GM10266 (cell line): ENCODE data around the gene ZNF516.

Experiments
- DNase-seq: peaks from one replicate; pipeline ENCODE4 v3.0.0; 2012; ENCODE audit errors: extremely low spot score
- TF ChIP-seq, protein P1 (sequence below): IDR thresholded peaks from 2 replicates; pipeline ENCODE4 v1.5.1; 2012; ENCODE audit warnings: mild to moderate bottlenecking, low read depth; ENCODE audit not compliant: control insufficient read depth, insufficient read depth; ENCODE audit errors: missing control alignments

ZNF516 gene

DNA sequence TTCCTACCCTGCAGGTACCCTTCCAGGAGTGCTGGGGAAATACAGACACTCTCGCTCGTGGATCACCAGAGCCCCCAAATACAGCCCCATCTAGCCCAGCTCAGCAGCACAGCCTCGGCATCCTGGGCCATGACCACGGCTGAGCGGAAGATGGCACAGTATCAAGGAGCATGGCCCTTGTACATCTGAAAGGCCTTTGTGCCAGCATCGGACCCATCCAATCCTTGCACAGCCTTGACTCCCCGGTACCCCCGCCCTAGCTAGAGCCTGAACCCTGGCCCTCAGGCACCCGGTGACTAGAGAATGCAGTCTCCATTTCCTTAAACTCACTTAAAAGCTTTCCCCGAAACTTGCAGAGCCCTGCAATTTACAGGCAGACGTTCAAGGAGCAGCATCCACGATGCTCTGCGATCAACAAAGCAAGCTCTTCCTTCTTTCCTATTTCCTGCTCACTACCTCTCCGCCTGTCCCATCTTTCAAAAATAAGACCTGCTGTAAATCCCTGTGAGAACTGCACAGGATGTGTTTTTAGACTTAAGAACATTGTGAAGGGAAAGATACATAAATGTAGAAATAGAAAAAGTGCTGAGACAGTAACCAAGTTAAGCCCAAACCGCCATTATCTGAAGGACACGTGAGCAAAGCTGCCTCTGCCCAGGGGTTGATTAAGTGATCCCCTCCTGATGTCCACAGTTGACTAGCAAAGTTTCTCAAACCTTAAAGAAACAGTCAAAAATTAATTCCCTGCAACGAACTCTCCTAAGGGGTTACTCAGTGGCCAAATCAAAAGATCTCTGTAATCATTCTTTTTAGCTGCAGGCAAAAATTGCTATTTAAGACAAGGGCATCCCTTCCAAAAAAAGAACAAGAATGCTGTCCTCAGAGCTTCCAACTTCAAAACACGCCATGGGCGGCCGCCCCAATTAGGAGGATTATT, 48.5 kb downstream of the ZNF516 start:
- DNase-seq = no peak

DNA sequence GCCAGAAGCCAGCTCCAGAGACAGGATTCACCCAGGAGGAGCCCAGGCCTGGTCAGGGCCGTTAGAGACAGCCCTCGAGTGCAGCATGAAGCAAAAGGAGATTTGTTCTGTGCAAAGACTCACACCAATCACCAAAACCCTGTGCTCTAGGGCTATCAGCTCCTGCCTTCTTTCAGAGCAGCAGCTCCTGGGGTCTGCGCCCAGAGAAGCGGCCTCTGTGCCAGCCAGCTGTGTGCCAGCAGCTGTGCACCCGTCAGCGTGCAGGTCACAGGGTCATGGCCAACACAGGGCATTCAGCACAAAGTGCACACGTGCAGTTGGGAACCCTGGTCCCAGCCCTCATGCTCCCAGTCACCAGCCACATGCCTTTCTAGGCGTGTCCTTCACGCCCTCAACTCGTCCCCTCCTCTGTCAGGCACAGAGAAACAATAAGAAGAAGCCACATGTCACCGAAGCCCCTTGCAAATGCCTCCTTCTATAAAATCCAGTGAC, 49.3 kb downstream of the ZNF516 start:
- DNase-seq = no peak
- TF ChIP-seq, protein P1, sequence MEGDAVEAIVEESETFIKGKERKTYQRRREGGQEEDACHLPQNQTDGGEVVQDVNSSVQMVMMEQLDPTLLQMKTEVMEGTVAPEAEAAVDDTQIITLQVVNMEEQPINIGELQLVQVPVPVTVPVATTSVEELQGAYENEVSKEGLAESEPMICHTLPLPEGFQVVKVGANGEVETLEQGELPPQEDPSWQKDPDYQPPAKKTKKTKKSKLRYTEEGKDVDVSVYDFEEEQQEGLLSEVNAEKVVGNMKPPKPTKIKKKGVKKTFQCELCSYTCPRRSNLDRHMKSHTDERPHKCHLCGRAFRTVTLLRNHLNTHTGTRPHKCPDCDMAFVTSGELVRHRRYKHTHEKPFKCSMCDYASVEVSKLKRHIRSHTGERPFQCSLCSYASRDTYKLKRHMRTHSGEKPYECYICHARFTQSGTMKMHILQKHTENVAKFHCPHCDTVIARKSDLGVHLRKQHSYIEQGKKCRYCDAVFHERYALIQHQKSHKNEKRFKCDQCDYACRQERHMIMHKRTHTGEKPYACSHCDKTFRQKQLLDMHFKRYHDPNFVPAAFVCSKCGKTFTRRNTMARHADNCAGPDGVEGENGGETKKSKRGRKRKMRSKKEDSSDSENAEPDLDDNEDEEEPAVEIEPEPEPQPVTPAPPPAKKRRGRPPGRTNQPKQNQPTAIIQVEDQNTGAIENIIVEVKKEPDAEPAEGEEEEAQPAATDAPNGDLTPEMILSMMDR = no peak

More for the DNA sequence above, 48.5 kb downstream of the ZNF516 start:
- TF ChIP-seq, protein P1 = no peak

DNA sequence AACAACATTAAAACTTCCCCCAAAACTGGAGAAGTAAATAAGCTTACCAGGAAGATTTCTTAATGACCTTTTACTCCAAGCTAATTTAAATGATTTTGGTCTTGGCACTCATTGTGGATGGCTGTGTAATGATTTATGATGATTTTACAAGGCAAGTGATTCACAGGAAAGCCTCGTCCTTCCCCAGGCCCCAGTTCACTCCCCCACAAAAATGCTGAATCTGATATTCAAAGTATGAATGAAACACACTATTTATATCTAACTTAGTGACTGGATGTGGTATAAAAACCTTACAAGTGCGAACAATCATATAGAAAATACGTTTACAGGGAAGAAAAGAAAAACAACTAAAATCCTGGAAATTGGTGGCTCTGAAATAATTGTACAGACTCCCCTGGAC, 49.8 kb downstream of the ZNF516 start:
- DNase-seq = no peak
- TF ChIP-seq, protein P1 = no peak

DNA sequence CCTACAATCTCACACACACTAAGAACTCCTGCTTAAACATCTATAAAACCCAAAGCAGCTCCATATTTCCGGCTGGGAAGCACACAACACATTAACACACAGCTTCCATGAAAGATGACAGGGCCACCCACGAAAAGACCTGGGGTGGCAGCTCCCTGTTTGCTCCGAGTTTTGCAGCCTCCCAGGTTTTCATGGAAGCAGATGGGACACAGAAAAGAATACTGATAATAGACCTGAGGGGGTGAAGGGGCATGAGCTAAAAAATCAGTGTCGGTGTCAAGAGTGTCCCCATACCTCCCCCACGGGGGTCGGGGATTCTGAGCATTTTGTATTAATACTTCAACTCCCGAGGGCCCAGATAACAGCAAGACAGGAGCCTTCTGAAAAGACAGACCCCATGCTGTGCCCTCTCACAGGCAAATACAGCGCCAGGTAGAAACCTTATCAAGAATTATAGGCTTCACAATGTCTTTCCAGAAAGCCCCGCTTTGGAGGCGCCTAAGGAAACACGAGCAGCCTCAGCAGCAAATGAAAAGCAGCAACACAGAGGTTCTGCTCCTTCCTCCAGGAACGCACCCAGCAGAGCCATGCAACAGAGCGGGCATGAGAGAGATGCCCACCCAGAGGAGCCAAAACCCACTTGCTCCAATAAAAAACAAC, 50.5 kb downstream of the ZNF516 start:
- DNase-seq = no peak

DNA sequence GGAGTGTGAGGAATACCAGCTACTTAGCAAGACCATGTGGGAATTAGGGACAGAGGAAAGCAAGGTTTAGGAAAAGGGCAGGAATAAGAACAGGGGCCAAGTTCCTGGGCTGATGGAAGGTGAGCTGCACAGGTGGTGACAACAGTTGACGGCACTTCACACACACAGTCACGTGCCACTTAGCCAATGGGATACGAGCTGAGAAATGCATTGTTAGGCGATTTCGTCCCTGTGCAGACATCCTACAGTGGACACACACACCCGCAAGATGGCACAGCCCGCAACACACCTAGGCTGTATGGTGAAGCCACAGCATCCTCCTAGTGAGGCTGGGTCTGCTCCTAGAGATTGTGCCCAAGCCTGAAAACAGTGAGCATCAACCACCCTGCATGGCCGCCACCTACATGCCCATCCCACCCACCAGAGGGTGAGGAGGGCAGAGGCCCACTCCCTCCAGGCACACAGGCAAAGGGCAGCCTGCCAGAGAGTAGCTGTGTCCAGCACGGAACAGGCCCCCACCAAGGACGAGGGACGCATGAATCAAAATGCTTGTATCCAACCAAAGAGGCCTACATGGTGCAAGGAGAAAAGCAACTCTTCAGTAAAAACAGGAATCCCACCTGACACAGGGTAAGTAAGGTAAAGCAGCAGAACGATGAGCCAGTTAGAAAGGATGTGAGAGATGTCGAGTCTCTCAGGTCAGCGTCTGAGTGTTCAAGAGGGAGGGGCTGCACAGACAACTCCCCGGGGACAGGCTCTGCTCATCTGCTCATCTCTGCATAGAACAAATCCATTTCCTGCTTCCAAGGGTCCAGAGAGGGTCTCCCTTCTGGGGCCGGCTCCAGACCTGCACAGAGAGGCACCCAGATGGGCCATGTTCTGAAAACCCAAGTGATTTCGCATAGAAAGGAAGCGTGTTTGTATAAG, 51.3 kb downstream of the ZNF516 start:
- DNase-seq = no peak
- TF ChIP-seq, protein P1 = no peak

More for the DNA sequence above, 50.5 kb downstream of the ZNF516 start:
- TF ChIP-seq, protein P1 = no peak

DNA sequence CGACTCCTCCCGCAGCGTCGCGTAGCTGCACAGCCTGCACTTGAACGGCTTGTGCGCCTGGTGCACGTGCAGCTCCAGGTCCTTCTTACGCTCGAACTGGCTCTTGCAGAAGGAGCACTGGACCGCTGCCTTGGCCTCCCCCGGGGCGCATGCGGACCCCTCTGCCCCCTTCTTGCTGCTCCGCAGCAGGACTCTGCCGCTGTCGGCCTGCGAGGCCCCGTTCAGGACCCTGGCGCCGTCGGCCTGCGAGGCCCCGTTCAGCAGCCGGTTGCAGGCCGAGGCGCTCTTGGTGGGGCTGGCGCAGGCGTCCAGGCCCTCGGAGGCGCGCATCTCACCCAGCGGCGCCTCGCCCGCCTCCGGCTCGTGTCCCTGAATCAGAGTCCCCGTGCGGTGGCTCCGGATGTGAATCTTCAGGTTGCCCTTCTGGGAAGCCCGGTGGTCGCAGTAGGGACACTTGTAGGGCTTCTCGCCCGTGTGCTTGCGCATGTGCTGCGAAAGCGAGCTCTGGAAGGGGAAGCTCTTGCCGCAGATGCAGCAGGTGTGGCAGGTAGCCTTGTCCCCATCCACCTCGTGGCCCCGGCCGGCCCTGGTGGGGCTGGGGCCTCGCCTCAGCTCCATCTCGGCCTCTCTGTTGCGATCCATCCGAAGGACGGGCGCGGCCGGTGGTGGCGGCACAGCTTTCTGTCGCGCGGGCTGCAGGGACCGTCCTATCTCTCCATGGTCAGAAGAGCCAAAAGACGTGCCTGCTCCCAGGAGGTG, 52.5 kb downstream of the ZNF516 start:
- TF ChIP-seq, protein P1 = no peak
- DNase-seq = no peak
